GM12878 (cell line): ENCODE measurements around the gene NEK2. TPM values are rescaled to one million over a fixed set of nuclear protein-coding genes. Genes with fewer than 3 reads are reported as not detected.

Experiments
- ATAC-seq: fragments of 200-7000 bp; cut with Tn5 transposase; 3 replicates; pipeline ENCODE4 v1.9.1; 2020; ENCODE audit warnings: mild to moderate bottlenecking, moderate library complexity
- BruUV-seq: library from RNA; stranded (reverse); fragments of 400-500 nt; replicated peaks from 2 replicates; lab custom pipeline; 2021; lab: Mats Ljungman, UMichigan
- CTCF ChIA-PET: fragments of 300-600 bp; sonication (Branson Sonifier 250); formaldehyde crosslinking; extraction: SDS; loops from one replicate; lab custom pipeline; 2021; ENCODE audit warnings: inconsistent platforms; lab: Yijun Ruan, JAX
- POLR2A ChIA-PET: fragments of 350-600 bp; formaldehyde crosslinking; extraction: SDS; loops from one replicate; lab custom pipeline; 2021; ENCODE audit warnings: inconsistent platforms; lab: Charles Lee
- RAD21 ChIA-PET: fragments of 300-600 bp; sonication (Branson Sonifier 250); formaldehyde crosslinking; loops from one replicate; lab custom pipeline; 2023; ENCODE audit warnings: antibody characterized with exemption; ENCODE audit not compliant: unreplicated experiment; lab: Charles Lee
- SMC1A ChIA-PET: fragments of 300-600 bp; sonication (Branson Sonifier 250); formaldehyde crosslinking; loops from one replicate; lab custom pipeline; 2023; ENCODE audit not compliant: unreplicated experiment, uncharacterized antibody; lab: Charles Lee
- DNase-seq: peaks from one replicate; pipeline ENCODE4 v3.0.0-alpha.2; 2011; ENCODE audit warnings: low read depth, low spot score
- FAIRE-seq: peaks from 3 replicates; lab custom pipeline; 2011; peaks lifted over from hg19 to GRCh38; lab: Jason Lieb, UNC
- H2AFZ ChIP-seq: 2 replicates; pipeline ENCODE4 v1.6.0; 2011; ENCODE audit warnings: low read depth, low read length, control low read depth; ENCODE audit not compliant: control insufficient read depth
- H3K27ac ChIP-seq: 2 replicates; pipeline ENCODE4 v1.5.1; 2011; ENCODE audit warnings: control low read depth; ENCODE audit not compliant: control insufficient read depth, insufficient read depth
- H3K27me3 ChIP-seq, 2 experiments: replicated peaks in 1 of 2; 2 replicates each; pipeline versions ENCODE4 v1.6.0 to v1.6.1; 2011; ENCODE audit warnings: low read length in 1 of 2; ENCODE audit not compliant: control insufficient read depth in 2 of 2, insufficient read depth in 2 of 2
- H3K36me3 ChIP-seq, 2 experiments: 2 replicates each; pipeline ENCODE4 v1.5.1; 2011; ENCODE audit warnings: low read length in 1 of 2; ENCODE audit not compliant: control insufficient read depth in 2 of 2, insufficient read depth in 2 of 2
- H3K4me1 ChIP-seq: 2 replicates; pipeline ENCODE4 v1.6.1; 2011; ENCODE audit warnings: mild to moderate bottlenecking, low read length, moderate library complexity, mixed read lengths; ENCODE audit not compliant: control insufficient read depth, insufficient read depth
- H3K4me2 ChIP-seq: 2 replicates; pipeline ENCODE4 v1.6.0; 2011; ENCODE audit warnings: control low read depth; ENCODE audit not compliant: control insufficient read depth, insufficient read depth
- H3K4me3 ChIP-seq: fragments of 200-600 bp; sonication (generic); 2 replicates; pipeline ENCODE4 v1.5.1; 2016
- H3K79me2 ChIP-seq: 2 replicates; pipeline ENCODE4 v1.6.0; 2011; ENCODE audit warnings: low read length; ENCODE audit not compliant: control insufficient read depth, insufficient read depth
- H3K9ac ChIP-seq: 2 replicates; pipeline ENCODE4 v1.8.0; 2011; ENCODE audit warnings: low read length, control low read depth, mixed read lengths; ENCODE audit not compliant: control insufficient read depth, insufficient read depth
- H3K9me3 ChIP-seq: replicated peaks from 3 replicates; pipeline ENCODE4 v1.5.1; 2011; ENCODE audit warnings: mild to moderate bottlenecking, low read length; ENCODE audit not compliant: control insufficient read depth, insufficient read depth
- H4K20me1 ChIP-seq: 2 replicates; pipeline ENCODE4 v1.6.0; 2011; ENCODE audit not compliant: control insufficient read depth, insufficient read depth
- BCL11A ChIP-seq: IDR thresholded peaks from 2 replicates; pipeline ENCODE4 v1.6.1; 2011; ENCODE audit warnings: low read depth, low read length
- CEBPB ChIP-seq, 2 experiments: fragments of 150-350 bp in 1 of 2; IDR thresholded peaks; 2 replicates each; pipeline ENCODE4 v1.6.1; 2012 to 2014; ENCODE audit warnings: low read depth in 2 of 2, low read length in 2 of 2, borderline replicate concordance in 1 of 2, inconsistent platforms in 1 of 2
- DPF2 ChIP-seq: fragments of 450-650 bp; IDR thresholded peaks from 2 replicates; pipeline ENCODE4 v1.6.1; 2017; ENCODE audit warnings: mild to moderate bottlenecking
- IKZF1 ChIP-seq: fragments of 450-650 bp; conservative IDR thresholded peaks from 2 replicates; pipeline ENCODE4 v1.6.1; 2017; ENCODE audit warnings: antibody characterized with exemption, mild to moderate bottlenecking
- IRF3 ChIP-seq: fragments of 450-650 bp; IDR thresholded peaks from 2 replicates; pipeline ENCODE4 v1.6.1; 2014; ENCODE audit warnings: mild to moderate bottlenecking
- MTA2 ChIP-seq: fragments of 450-650 bp; IDR thresholded peaks from 2 replicates; pipeline ENCODE4 v1.6.1; 2016; ENCODE audit warnings: low read depth, mild to moderate bottlenecking, moderate library complexity
- NR2F1 ChIP-seq: fragments of 450-650 bp; conservative IDR thresholded peaks from 2 replicates; pipeline ENCODE4 v1.6.1; 2017; ENCODE audit warnings: mild to moderate bottlenecking
- WGBS: methylation state at CpG from one replicate; pipeline ENCODE4 v1.1.6; 2016; ENCODE audit warnings: low lambda C conversion rate; ENCODE audit not compliant: insufficient replicate concordance, insufficient coverage; ENCODE audit errors: missing lambda C conversion rate; 5-methylcytosine and 5-hydroxymethylcytosine counted together
- in situ Hi-C: fragments of 300-500 bp; cut with MboI; formaldehyde crosslinking; loops from 9 replicates; pipeline ENCODE4 v1.14.3; 2018; ENCODE audit warnings: mixed read lengths
- intact Hi-C: fragments of 100-400 bp; cut with micrococcal nuclease; formaldehyde crosslinking; loops from one replicate; pipeline ENCODE4 v1.14.2; 2022; ENCODE audit not compliant: unreplicated experiment
- polyA plus RNA-seq, 11 experiments: library from polyadenylated mRNA; depleted of rRNA in 4 of 11; unstranded in 6 of 11; stranded (reverse) in 5 of 11; fragments of >200 nt; fragmentation: Nextera tagmentation in 4 of 11; fragmentation: Illumina TruSeq in 1 of 11; extraction: Ambion mirVana in 4 of 11; extraction: Trizol in 1 of 11; gene quantifications; 1 replicate in 1 of 11; 2 replicates in 10 of 11; pipeline versions ENCODE4 v1.2.1 to v1.2.3, GENCODE V29; 2011 to 2016; ENCODE audit warnings: inconsistent platforms in 2 of 11, missing spikeins in 2 of 11, low read depth in 1 of 11
- total RNA-seq, 4 experiments: library from RNA; depleted of rRNA in 3 of 4; stranded (reverse); fragments of >200 nt in 3 of 4; fragmentation: Illumina TruSeq in 1 of 4; extraction: Trizol in 1 of 4; gene quantifications; 2 replicates each; pipeline versions ENCODE4 v1.2.1 to v1.2.3, GENCODE V29; 2013 to 2021
- TF ChIP-seq, protein P1 (sequence below): fragments of 450-650 bp; IDR thresholded peaks from 2 replicates; pipeline ENCODE4 v1.6.1; 2016; ENCODE audit warnings: mild to moderate bottlenecking
- TF ChIP-seq, protein P2 (sequence below): fragments of 450-650 bp; IDR thresholded peaks from 2 replicates; pipeline ENCODE4 v1.6.1; 2017; ENCODE audit warnings: low read depth, mild to moderate bottlenecking, moderate library complexity

Gene NEK2
- total and polyA plus RNA-seq, 10 of the 15 experiments (the other 5 are each of a cell fraction or from before 2014, with no cell fraction given), result 16.7 to 49.7 (median 36.9) TPM

- no peak overlapping the region for H3K4me3 ChIP-seq
- WGBS, result 76% methylated on average over 5 of the region's 5 CpGs
- no peaks in the 10 kb centered on the region for H3K27me3 ChIP-seq
- intact Hi-C loops, result no loop called here
- ChIA-PET CTCF (interaction anchor here (0.8 to 1.0 kb wide), 4 partner anchors 11 to 41 kb away, joined by 3 read pairs; no protein-coding TSS in a partner anchor), RAD21 (no interaction called here), POLR2A (interaction anchor here (0.5 to 0.7 kb wide), 4 partner anchors 85 to 372 kb away, joined by 3 to 11 read pairs (median 3); no protein-coding TSS in a partner anchor)
- H2AFZ ChIP-seq, result no peak overlapping the region
- H3K9ac ChIP-seq, result no peak overlapping the region
- in situ Hi-C loops, result no loop called here
- H4K20me1 ChIP-seq, result no peaks in the 10 kb centered on the region
- no peaks in the 10 kb centered on the region for H3K36me3 ChIP-seq
- no peak overlapping the region for H3K4me2 ChIP-seq
- BruUV-seq, result no TSS peak
- H3K9me3 ChIP-seq, result no peaks in the 10 kb centered on the region
- DNase-seq, result no peak
- 0 out of 2 replicates have a peak, but pooled peaks have one; percentile 33 for TF ChIP-seq DPF2
- no peak for TF ChIP-seq CEBPB (IDR thresholded peaks at IDR 0.05; ENCODE audit: borderline replicate concordance in 1 of 2, low read depth in 2 of 2, low read length in 2 of 2)
- TF ChIP-seq, protein P1, sequence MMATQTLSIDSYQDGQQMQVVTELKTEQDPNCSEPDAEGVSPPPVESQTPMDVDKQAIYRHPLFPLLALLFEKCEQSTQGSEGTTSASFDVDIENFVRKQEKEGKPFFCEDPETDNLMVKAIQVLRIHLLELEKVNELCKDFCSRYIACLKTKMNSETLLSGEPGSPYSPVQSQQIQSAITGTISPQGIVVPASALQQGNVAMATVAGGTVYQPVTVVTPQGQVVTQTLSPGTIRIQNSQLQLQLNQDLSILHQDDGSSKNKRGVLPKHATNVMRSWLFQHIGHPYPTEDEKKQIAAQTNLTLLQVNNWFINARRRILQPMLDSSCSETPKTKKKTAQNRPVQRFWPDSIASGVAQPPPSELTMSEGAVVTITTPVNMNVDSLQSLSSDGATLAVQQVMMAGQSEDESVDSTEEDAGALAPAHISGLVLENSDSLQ, result peak; percentile 21; the same call in 1 of the 2 replicates
- TF ChIP-seq IKZF1, result peak; percentile 53
- TF ChIP-seq IRF3, result no peak
- TF ChIP-seq MTA2, result peak; percentile 63; the same call in 1 of the 2 replicates
- TF ChIP-seq BCL11A, result no peak
- TF ChIP-seq, protein P2, sequence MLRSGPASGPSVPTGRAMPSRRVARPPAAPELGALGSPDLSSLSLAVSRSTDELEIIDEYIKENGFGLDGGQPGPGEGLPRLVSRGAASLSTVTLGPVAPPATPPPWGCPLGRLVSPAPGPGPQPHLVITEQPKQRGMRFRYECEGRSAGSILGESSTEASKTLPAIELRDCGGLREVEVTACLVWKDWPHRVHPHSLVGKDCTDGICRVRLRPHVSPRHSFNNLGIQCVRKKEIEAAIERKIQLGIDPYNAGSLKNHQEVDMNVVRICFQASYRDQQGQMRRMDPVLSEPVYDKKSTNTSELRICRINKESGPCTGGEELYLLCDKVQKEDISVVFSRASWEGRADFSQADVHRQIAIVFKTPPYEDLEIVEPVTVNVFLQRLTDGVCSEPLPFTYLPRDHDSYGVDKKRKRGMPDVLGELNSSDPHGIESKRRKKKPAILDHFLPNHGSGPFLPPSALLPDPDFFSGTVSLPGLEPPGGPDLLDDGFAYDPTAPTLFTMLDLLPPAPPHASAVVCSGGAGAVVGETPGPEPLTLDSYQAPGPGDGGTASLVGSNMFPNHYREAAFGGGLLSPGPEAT, result no peak
- 0 out of 2 replicates have a peak, but pooled peaks have one; percentile 46 for TF ChIP-seq NR2F1
- TF ChIP-seq, all 136 proteins: peak for 5
- ATAC-seq, result peak; percentile 55
- no peaks in the 10 kb centered on the region; the same call in 1 of the 2 replicates for H3K4me1 ChIP-seq
- no peaks in the 10 kb centered on the region for H3K79me2 ChIP-seq
- no peak overlapping the region for H3K27ac ChIP-seq
- SMC1A ChIA-PET, result interaction anchor here (0.6 to 1.4 kb wide), 2 partner anchors 22 to 26 kb away, joined by 3 read pairs; no protein-coding TSS in a partner anchor
- no peak for FAIRE-seq
Measured at GRCh38 chr1:211613951-211614350, 61.5 kb downstream of the NEK2 start.
